Ishikawa (cell line): ENCODE measurements around the gene FAM114A2.

ENCODE experiments used
- CEBPB ChIP-seq: IDR thresholded peaks from 2 replicates; pipeline ENCODE4 v1.6.1; 2012
- CREB1 ChIP-seq: IDR thresholded peaks from 2 replicates; pipeline ENCODE4 v1.6.1; 2012; ENCODE audit warnings: low read depth
- EGR1 ChIP-seq: IDR thresholded peaks from 2 replicates; pipeline ENCODE4 v1.6.1; 2012
- EP300 ChIP-seq: IDR thresholded peaks from 2 replicates; pipeline ENCODE4 v1.6.1; 2012; ENCODE audit warnings: borderline replicate concordance
- FOXM1 ChIP-seq: IDR thresholded peaks from 2 replicates; pipeline ENCODE4 v1.6.1; 2012; ENCODE audit warnings: low read depth, borderline replicate concordance
- NFIC ChIP-seq: IDR thresholded peaks from 2 replicates; pipeline ENCODE4 v1.6.1; 2012
- RAD21 ChIP-seq: IDR thresholded peaks from 2 replicates; pipeline ENCODE4 v1.6.1; 2012; ENCODE audit warnings: low read depth
- REST ChIP-seq: IDR thresholded peaks from 2 replicates; pipeline ENCODE4 v1.6.1; 2012; ENCODE audit warnings: low read depth, mild to moderate bottlenecking
- TAF1 ChIP-seq: IDR thresholded peaks from 2 replicates; pipeline ENCODE4 v1.6.1; 2012; ENCODE audit warnings: low read depth, mild to moderate bottlenecking
- TCF12 ChIP-seq: IDR thresholded peaks from 2 replicates; pipeline ENCODE4 v1.6.1; 2012; ENCODE audit warnings: low read depth
- TEAD4 ChIP-seq: IDR thresholded peaks from 2 replicates; pipeline ENCODE4 v1.6.1; 2012
- USF1 ChIP-seq: IDR thresholded peaks from 2 replicates; pipeline ENCODE4 v1.6.1; 2012
- YY1 ChIP-seq: IDR thresholded peaks from 2 replicates; pipeline ENCODE4 v1.6.1; 2012; ENCODE audit warnings: low read depth
- ZBTB7A ChIP-seq: IDR thresholded peaks from 2 replicates; pipeline ENCODE4 v1.6.1; 2012; ENCODE audit warnings: low read depth
- TF ChIP-seq, protein P1 (sequence below): IDR thresholded peaks from 2 replicates; pipeline ENCODE4 v1.6.1; 2012

The FAM114A2 gene

GRCh38 chr5:154084062-154084639 lies 45.4 kb upstream of the FAM114A2 start:
- TF ChIP-seq CEBPB (no peak), TEAD4 (no peak), CREB1 (no peak), TCF12 (no peak), EP300 (no peak), REST (no peak), ZBTB7A (no peak), NFIC (no peak), YY1 (no peak), USF1 (no peak), EGR1 (no peak), FOXM1 (no peak)
- TF ChIP-seq, protein P1, sequence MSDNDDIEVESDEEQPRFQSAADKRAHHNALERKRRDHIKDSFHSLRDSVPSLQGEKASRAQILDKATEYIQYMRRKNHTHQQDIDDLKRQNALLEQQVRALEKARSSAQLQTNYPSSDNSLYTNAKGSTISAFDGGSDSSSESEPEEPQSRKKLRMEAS, result no peak

- no peak for TF ChIP-seq RAD21
- TF ChIP-seq NFIC, result no peak
- TF ChIP-seq, protein P1, result no peak
- no peak for TF ChIP-seq USF1
- no peak for TF ChIP-seq CEBPB
- TF ChIP-seq FOXM1, result no peak
- TF ChIP-seq EGR1, result no peak
- no peak for TF ChIP-seq EP300
- TF ChIP-seq ZBTB7A, result no peak
- no peak for TF ChIP-seq TCF12
- TF ChIP-seq YY1, result no peak
- TF ChIP-seq TAF1, result no peak
- TF ChIP-seq CREB1, result no peak
- TF ChIP-seq REST, result no peak
- TF ChIP-seq TEAD4, result no peak
Measured at GRCh38 chr5:154081246-154081645, 42.5 kb upstream of the FAM114A2 start.

DNA sequence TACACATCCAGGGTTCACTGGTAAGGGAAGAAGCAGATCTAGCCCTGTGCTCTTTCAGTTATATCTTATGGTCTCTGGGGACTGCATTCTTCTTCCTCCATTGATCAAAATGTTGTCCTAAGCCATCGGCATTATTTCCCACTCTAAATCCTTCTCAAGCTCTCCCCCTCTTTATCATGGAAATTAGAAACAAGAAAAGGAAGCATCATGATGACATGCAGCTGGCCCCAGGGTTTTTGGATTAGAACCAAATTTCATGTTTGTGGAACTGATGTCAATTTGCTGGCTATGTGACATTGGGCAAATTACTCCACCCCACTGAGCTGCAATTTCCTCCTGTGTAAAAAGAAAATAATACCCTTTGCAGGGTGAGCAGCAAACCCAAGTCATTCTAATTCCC lies 39.6 kb upstream of the FAM114A2 start:
- TF ChIP-seq, protein P1, result no peak
- TF ChIP-seq TCF12 (no peak), FOXM1 (no peak), ZBTB7A (no peak), REST (no peak), YY1 (no peak), CEBPB (no peak), CREB1 (no peak)

GRCh38 chr5:154077696-154078095 lies 39.0 kb upstream of the FAM114A2 start:
- TF ChIP-seq, protein P1, result no peak
- TF ChIP-seq REST (no peak), RAD21 (no peak), TCF12 (no peak), NFIC (no peak), CREB1 (no peak), EP300 (no peak)
